ENCODE results near the gene HMGN1.

Gene HMGN1

GRCh38 chr21:39314143-39315027 lies 34.5 kb downstream of the HMGN1 start:
- TF ChIP-seq CTCF (conservative IDR thresholded peaks at IDR 0.05; ENCODE audit: low read depth, low read length): no peak
- DNase-seq (ENCODE audit: low read depth): peak; percentile 77
- H3K4me3 ChIP-seq (ENCODE audit: low read depth, low read length): peak overlapping the region; percentile 76

GRCh38 chr21:39313571-39314142 lies 35.2 kb downstream of the HMGN1 start, which contains the start of gene BRWD1:
Gene BRWD1, minus strand, starts transcription at chr21:39313632. Its CDS starts 141 bp downstream, at chr21:39313491.
- no peak for TF ChIP-seq CTCF (conservative IDR thresholded peaks at IDR 0.05; ENCODE audit: low read depth, low read length)
- H3K4me3 ChIP-seq (ENCODE audit: low read depth, low read length): peak within 1 kb of the TSS; percentile 76
- peak; percentile 87 for DNase-seq (ENCODE audit: low read depth)

GRCh38 chr21:39313042-39313570 lies 35.8 kb downstream of the HMGN1 start:
- peak overlapping the region; percentile 76 for H3K4me3 ChIP-seq (ENCODE audit: low read depth, low read length)
- TF ChIP-seq CTCF (conservative IDR thresholded peaks at IDR 0.05; ENCODE audit: low read depth, low read length): no peak
- DNase-seq (ENCODE audit: low read depth): no peak

GRCh38 chr21:39312112-39313041 lies 36.5 kb downstream of the HMGN1 start:
- peak; percentile 94 for DNase-seq (ENCODE audit: low read depth)
- no peak for TF ChIP-seq CTCF (conservative IDR thresholded peaks at IDR 0.05; ENCODE audit: low read depth, low read length)
- peak overlapping the region; percentile 76 for H3K4me3 ChIP-seq (ENCODE audit: low read depth, low read length)

- DNase-seq (ENCODE audit: low read depth): no peak
- H3K4me3 ChIP-seq (ENCODE audit: low read depth, low read length): no peak overlapping the region
- TF ChIP-seq CTCF (conservative IDR thresholded peaks at IDR 0.05; ENCODE audit: low read depth, low read length): no peak
These were observed 37.7 kb downstream of the HMGN1 start for GRCh38 chr21:39311164-39311563.

- no peak overlapping the region for H3K4me3 ChIP-seq (ENCODE audit: low read depth, low read length)
- no peak for TF ChIP-seq CTCF (conservative IDR thresholded peaks at IDR 0.05; ENCODE audit: low read depth, low read length)
- DNase-seq (ENCODE audit: low read depth): no peak
These were observed 41.4 kb downstream of the HMGN1 start for GRCh38 chr21:39307466-39307865.
